ENCODE results near the gene UIMC1.
"Not testable (repeated sequence)": the region's sequence is repeated elsewhere in the genome, so short reads cannot be mapped to it uniquely, and the experiment has no call there.

The UIMC1 gene

DNA sequence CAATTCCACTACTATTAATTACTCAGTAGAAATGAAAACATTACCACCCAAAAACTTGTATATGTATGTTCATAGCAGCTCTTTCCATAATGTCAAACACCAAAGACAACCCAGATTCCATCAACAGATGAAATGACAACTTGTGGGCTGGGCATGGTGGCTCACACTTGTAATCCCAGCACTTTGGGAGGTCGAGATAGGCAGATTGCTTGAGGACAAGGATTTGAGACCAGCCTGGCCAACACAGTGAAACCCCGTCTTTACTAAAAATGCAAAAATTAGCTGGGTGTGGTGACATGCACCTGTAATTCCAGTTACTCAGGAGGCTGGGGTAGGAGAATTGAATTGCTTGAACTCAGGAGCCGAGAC is 11.5 kb downstream of the UIMC1 start:
- TF ChIP-seq Cebpa-rat (IDR thresholded peaks at IDR 0.05): no peak
- H3K27me3 ChIP-seq: no peaks in the 10 kb centered on the region
- no peak overlapping the region for H3K27ac ChIP-seq
- no peak overlapping the region for H3K4me3 ChIP-seq
- peaks cover 8% of the 10 kb centered on the region; the same call in 1 of the 2 replicates for H3K4me1 ChIP-seq
- peaks cover 64% of the 10 kb centered on the region for H3K36me3 ChIP-seq
- no peak overlapping the region for H3K4me2 ChIP-seq
- peaks cover 77% of the 10 kb centered on the region for H3K9me3 ChIP-seq
- peaks cover 100% of the 10 kb centered on the region for H4K20me1 ChIP-seq
- H3K9ac ChIP-seq: no peak overlapping the region

DNA sequence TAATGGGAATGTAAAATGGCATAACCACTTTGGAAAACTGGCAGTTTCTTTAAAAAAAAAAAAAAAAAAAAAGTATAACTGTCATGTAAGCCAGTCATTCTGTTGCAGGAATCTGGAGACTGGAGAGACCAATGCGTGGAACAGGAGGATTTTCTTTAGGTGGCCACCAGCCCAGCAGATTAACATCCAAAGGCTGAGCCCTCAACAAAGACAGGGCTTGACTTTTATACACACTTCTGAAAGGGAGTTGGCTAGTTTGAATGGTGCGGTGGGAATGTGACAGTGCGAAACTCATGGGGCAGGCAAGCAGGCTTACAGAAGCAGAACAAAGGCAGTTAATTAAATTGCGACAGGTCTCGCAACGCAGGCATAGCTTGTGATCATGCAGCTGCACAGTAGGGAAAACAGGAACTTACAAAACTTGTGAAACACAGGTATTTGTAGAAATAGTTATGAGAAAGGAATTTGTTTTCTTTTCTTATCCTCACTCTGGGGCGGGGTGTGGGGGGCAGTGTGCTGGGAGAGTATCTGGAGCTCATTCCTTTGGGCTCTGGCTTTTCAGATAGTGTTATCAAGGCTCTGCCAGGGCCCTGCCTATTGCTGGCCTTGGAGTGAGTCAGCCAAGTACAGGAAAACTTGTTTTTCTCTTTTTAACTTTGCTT is 12.0 kb downstream of the UIMC1 start:
- TF ChIP-seq Cebpa-rat (IDR thresholded peaks at IDR 0.05): no peak
- Histone ChIP-seq H3K27me3 (no peaks in the 10 kb centered on the region), H3K9me3 (peaks cover 71% of the 10 kb centered on the region), H3K9ac (no peak overlapping the region), H3K4me2 (no peak overlapping the region), H3K4me3 (no peak overlapping the region), H4K20me1 (peaks cover 100% of the 10 kb centered on the region), H3K27ac (no peak overlapping the region), H3K36me3 (peaks cover 62% of the 10 kb centered on the region), H3K4me1 (peaks cover 8% of the 10 kb centered on the region; the same call in 1 of the 2 replicates)

DNA sequence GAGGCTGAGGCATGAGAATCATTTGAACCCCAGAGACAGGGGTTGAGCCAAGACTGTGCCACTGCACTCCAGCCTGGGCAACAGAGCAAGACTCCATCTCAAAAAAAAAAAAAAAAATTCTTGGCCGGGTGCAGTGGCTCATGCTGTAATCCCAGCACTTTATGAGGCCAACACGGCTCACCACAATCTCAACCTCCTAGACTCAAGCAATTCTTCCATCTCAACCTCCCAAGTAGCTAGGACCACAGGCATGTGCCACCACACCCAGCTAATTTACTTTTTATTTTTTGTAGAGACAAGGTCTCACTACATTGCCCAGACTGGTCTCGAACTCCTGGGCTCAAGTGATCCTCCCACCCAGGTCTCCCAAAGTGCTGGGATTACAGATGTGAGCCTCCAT is 13.5 kb downstream of the UIMC1 start:
- not testable (repeated sequence) for H3K4me3 ChIP-seq, H3K4me2 ChIP-seq, H3K9ac ChIP-seq, H3K4me1 ChIP-seq, H3K27ac ChIP-seq, H3K27me3 ChIP-seq
- Histone ChIP-seq H3K9me3 (peaks cover 68% of the 10 kb centered on the region), H4K20me1 (peaks cover 100% of the 10 kb centered on the region), H3K36me3 (peaks cover 64% of the 10 kb centered on the region)

DNA sequence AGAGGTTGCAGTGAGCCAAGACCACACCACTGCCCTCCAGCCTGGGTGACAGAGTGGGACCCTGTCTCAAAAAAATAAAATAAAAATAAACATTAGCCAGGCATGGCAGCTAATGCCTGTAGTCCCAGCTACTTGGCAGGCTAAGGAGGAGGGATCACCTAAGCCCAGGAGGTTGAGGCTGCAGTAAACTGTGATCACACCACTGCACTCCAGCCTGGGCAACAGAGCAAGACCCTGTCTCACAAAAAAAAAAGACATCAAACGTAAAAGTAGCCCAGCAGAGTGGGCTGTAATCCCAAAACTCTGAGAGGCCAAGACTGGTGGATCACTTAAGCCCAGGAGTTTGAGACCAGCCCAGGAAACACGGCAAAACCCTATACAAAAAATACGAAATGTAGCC is 19.0 kb downstream of the UIMC1 start:
- no peak overlapping the region for H3K4me3 ChIP-seq
- peaks cover 92% of the 10 kb centered on the region for H4K20me1 ChIP-seq
- no peaks in the 10 kb centered on the region for H3K27me3 ChIP-seq
- no peak for TF ChIP-seq Cebpa-rat (IDR thresholded peaks at IDR 0.05)
- no peak overlapping the region for H3K9ac ChIP-seq
- peaks cover 77% of the 10 kb centered on the region for H3K36me3 ChIP-seq
- no peak overlapping the region for H3K27ac ChIP-seq
- H3K4me1 ChIP-seq: peaks cover 8% of the 10 kb centered on the region; the same call in 1 of the 2 replicates
- peaks cover 65% of the 10 kb centered on the region for H3K9me3 ChIP-seq
- no peak overlapping the region for H3K4me2 ChIP-seq

DNA sequence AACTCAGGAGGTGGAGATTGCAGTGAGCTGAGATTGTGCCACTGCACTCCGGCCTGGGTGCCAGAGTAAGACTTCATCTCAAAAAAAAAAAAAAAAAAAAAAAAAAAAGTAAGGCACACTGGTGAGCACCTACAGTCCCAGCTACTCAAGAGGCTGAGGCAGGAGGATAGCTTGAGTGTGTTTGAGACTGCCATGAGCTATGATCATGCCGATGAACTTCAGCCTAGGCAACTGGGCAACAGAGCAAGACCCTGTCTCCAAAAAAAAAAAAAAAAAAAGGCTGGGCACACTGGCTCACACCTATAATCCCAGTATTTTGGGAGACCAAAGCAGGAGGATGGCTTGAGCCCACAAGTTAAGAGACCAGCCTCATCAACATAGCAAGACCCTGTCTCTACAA is 20.3 kb downstream of the UIMC1 start:
- no peaks in the 10 kb centered on the region for H3K27me3 ChIP-seq
- no peak overlapping the region; the same call in 1 of the 2 replicates for H3K4me2 ChIP-seq
- TF ChIP-seq Cebpa-rat (IDR thresholded peaks at IDR 0.05): no peak
- no peak overlapping the region for H3K4me3 ChIP-seq
- H3K9me3 ChIP-seq: peaks cover 52% of the 10 kb centered on the region
- peaks cover 8% of the 10 kb centered on the region; the same call in 1 of the 2 replicates for H3K4me1 ChIP-seq
- H3K36me3 ChIP-seq: peaks cover 81% of the 10 kb centered on the region
- H4K20me1 ChIP-seq: peaks cover 92% of the 10 kb centered on the region
- H3K27ac ChIP-seq: no peak overlapping the region
- no peak overlapping the region for H3K9ac ChIP-seq

DNA sequence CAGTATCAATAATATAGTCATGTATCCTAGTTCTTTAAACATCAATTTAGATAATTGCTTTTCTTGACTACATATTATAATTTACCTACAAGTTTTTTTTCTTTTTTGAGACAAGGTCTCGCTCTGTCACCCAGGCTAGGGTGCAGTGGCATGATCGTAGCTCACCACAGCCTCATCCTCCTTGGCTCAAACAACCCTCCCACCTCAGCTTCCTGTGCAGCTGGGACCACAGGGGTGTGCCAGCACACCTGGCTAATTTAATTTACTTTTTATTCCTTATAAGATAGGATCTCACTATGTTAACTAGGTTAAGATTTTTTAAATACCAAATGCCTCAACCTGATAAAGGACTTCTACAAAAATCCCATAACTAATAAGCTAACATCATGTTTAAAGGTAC is 21.1 kb downstream of the UIMC1 start:
- Histone ChIP-seq H3K4me1 (peaks cover 8% of the 10 kb centered on the region; the same call in 1 of the 2 replicates), H3K36me3 (peaks cover 86% of the 10 kb centered on the region), H3K27ac (no peak overlapping the region), H3K9ac (no peak overlapping the region), H3K9me3 (peaks cover 46% of the 10 kb centered on the region), H4K20me1 (peaks cover 92% of the 10 kb centered on the region), H3K4me2 (peak overlapping the region; percentile 30), H3K4me3 (no peak overlapping the region), H3K27me3 (no peaks in the 10 kb centered on the region)
- no peak for TF ChIP-seq Cebpa-rat (IDR thresholded peaks at IDR 0.05)

DNA sequence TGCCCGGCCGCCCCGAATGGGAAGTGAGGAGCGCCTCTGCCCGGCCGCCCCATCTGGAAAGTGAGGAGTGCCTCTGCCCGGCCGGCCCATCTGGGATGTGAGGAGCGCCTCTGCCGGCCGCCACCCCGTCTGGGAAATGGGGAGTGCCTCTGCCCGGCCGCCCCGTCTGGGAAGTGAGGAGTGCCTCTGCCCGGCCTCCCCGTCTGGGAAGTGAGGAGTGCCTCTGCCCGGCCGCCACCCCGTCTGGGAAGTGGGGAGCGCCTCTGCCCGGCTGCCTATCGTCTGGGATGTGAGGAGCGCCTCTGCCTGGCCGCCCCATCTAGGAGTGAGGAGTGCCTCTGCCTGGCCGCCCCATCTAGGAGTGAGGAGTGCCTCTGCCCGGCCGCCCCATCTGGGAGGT is 22.4 kb downstream of the UIMC1 start:
- not testable (repeated sequence) for H3K27ac ChIP-seq, H3K9ac ChIP-seq, H3K4me1 ChIP-seq, H3K27me3 ChIP-seq, H3K4me3 ChIP-seq, H3K4me2 ChIP-seq
- H3K36me3 ChIP-seq: peaks cover 92% of the 10 kb centered on the region
- H4K20me1 ChIP-seq: peaks cover 92% of the 10 kb centered on the region
- H3K9me3 ChIP-seq: peaks cover 46% of the 10 kb centered on the region

DNA sequence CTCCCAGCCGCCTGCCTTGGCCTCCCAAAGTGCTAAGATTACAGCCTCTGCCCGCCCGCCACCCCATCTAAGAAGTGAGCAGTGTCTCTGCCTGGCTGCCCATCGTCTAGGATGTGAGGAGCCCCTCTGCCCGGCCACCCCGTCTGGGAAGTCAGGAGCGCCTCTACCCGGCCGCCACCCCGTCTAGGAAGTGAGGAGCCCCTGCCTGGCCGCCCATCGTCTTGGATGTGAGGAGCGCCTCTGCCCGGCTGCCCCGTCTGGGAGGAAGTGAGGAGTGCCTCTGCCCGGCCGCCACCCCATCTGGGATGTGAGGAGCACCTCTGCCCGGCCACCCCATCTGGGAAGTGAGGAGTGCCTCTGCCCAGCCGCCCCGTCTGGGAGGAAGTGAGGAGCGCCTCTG is 23.0 kb downstream of the UIMC1 start:
- H3K9ac ChIP-seq, H3K4me1 ChIP-seq, H3K4me3 ChIP-seq, H3K4me2 ChIP-seq, H3K27ac ChIP-seq, H3K27me3 ChIP-seq: not testable (repeated sequence)
- Histone ChIP-seq H3K9me3 (peaks cover 46% of the 10 kb centered on the region), H4K20me1 (peaks cover 92% of the 10 kb centered on the region), H3K36me3 (peaks cover 91% of the 10 kb centered on the region)

DNA sequence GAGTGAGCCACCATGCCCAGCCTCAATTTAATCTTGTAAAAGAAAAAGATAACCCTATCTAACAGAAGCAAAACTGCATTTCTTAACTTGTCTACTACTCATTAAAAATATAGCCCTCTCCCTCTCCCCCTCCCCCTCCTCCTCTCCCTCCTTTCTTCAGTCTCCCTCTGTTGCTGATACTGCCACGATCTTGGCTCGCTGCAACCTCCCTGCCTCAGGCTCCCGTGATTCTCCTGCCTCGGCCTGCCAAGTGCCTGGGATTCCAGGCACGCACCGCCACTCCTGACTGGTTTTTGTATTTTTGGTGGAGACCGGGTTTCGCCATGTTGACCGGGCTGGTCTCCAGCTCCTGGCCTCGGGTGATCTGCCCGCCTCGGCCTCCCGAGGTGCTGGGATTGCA is 23.5 kb downstream of the UIMC1 start:
- H3K4me1 ChIP-seq, H3K27ac ChIP-seq, H3K4me2 ChIP-seq, H3K9ac ChIP-seq, H3K27me3 ChIP-seq, H3K4me3 ChIP-seq: not testable (repeated sequence)
- Histone ChIP-seq H3K9me3 (peaks cover 46% of the 10 kb centered on the region), H4K20me1 (peaks cover 91% of the 10 kb centered on the region), H3K36me3 (peaks cover 86% of the 10 kb centered on the region)

DNA sequence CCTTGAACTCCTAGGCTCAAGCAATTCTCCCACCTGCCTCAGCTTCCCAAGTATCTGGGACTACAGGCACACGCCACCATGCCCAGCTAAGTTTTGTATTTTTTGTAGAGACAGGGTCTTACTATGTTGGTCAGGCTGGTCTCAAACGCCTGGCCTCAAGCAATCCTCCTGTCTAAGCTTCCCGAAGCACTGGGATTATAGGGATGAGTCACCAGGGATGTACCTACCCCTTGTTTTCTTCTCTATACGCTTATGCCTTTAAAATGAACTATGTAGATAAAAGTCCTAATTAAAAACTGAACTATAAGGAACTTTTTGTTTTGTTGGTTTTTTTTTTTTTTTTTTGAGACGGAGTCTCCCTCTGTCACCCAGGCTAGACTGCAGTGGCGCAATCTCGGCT is 25.8 kb downstream of the UIMC1 start:
- Histone ChIP-seq H3K36me3 (peaks cover 80% of the 10 kb centered on the region), H3K9me3 (peaks cover 24% of the 10 kb centered on the region), H3K27ac (no peak overlapping the region), H3K4me2 (no peak overlapping the region), H3K27me3 (no peaks in the 10 kb centered on the region), H3K9ac (no peak overlapping the region), H3K4me3 (no peak overlapping the region), H4K20me1 (peaks cover 91% of the 10 kb centered on the region), H3K4me1 (peaks cover 5% of the 10 kb centered on the region; the same call in 1 of the 2 replicates)
- TF ChIP-seq Cebpa-rat (IDR thresholded peaks at IDR 0.05): no peak

DNA sequence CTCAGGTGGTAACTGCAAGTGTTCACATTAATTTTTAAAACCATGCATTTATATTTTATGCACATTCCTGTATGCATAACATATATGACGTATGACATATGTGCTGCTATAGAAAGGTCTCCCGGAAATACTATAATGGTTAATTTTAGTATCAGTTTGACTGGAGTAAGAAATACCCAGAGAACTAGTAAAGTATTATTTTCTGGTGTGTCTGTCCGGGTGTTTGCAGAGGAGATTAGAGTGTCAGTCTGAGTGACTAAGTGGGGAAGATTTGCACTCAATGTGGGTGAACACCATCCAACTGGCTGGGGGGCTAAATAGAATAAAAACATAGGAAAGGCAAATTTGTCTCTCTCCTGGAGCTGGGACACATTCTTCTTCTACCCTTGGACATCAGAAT is 26.9 kb downstream of the UIMC1 start:
- no peak overlapping the region for H3K4me3 ChIP-seq
- no peak overlapping the region for H3K9ac ChIP-seq
- no peaks in the 10 kb centered on the region for H3K27me3 ChIP-seq
- no peaks in the 10 kb centered on the region for H3K4me1 ChIP-seq
- H3K4me2 ChIP-seq: no peak overlapping the region
- H3K36me3 ChIP-seq: peaks cover 78% of the 10 kb centered on the region
- H3K9me3 ChIP-seq: peaks cover 12% of the 10 kb centered on the region
- H3K27ac ChIP-seq: no peak overlapping the region
- H4K20me1 ChIP-seq: peaks cover 98% of the 10 kb centered on the region
- no peak for TF ChIP-seq Cebpa-rat (IDR thresholded peaks at IDR 0.05)

Data from BLaER1 (cell line).